Fibroblast of pulmonary artery (primary cell): ENCODE measurements around the gene HPSE2.

Experiments
- DNase-seq: peaks from one replicate; pipeline ENCODE4 v3.0.0-alpha.2; 2010; ENCODE audit warnings: low read depth
- H3K4me3 ChIP-seq: replicated peaks from 2 replicates; pipeline ENCODE4 v1.5.1; 2011; ENCODE audit warnings: low read depth, mild to moderate bottlenecking, control low read depth, low read length, moderate library complexity
- CTCF ChIP-seq: IDR thresholded peaks from 2 replicates; pipeline ENCODE4 v1.5.1; 2011; ENCODE audit warnings: mild to moderate bottlenecking, control low read depth, low read length, inconsistent platforms; ENCODE audit errors: missing control alignments

Gene HPSE2

GRCh38 chr10:98533746-98534445 is 701.8 kb downstream of the HPSE2 start:
- DNase-seq: no peak
- no peak for TF ChIP-seq CTCF
- no peak overlapping the region for H3K4me3 ChIP-seq

- no peak overlapping the region for H3K4me3 ChIP-seq
- no peak for DNase-seq
- TF ChIP-seq CTCF: no peak
Observed at GRCh38 chr10:98533241-98533640, 702.4 kb downstream of the HPSE2 start.

GRCh38 chr10:98528805-98529183 is 706.9 kb downstream of the HPSE2 start:
- H3K4me3 ChIP-seq: no peak overlapping the region
- DNase-seq: no peak
- TF ChIP-seq CTCF: no peak

GRCh38 chr10:98528166-98528804 is 707.4 kb downstream of the HPSE2 start:
- TF ChIP-seq CTCF: no peak
- no peak for DNase-seq
- H3K4me3 ChIP-seq: no peak overlapping the region

GRCh38 chr10:98525969-98526368 is 709.7 kb downstream of the HPSE2 start:
- no peak for TF ChIP-seq CTCF
- no peak for DNase-seq
- H3K4me3 ChIP-seq: no peak overlapping the region

- DNase-seq: no peak
- H3K4me3 ChIP-seq: no peak overlapping the region
- no peak for TF ChIP-seq CTCF
Observed at GRCh38 chr10:98524124-98524523, 711.5 kb downstream of the HPSE2 start.

- H3K4me3 ChIP-seq: no peak overlapping the region
- no peak for TF ChIP-seq CTCF
- no peak for DNase-seq
Observed at GRCh38 chr10:98519841-98520240, 715.8 kb downstream of the HPSE2 start.
